ENCODE data around the gene DCAF6.

Gene DCAF6

DNA sequence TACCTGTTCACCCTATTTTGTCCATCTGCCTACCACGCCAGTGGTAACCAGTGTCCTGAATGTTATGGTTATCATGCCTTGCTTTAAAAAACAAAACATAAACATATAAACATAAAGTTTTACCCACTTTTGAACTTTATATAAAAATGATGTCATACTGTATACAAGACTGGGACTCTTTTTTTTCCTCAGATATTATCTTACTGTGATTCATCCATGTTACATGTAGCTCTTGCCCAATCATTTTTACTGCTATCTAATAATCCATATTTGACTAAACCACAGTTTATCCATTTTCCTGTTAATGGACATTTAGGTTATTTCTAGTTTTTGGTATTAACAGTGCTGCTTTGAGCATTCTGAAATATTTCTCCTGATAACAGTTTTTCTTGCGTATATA is 121.4 kb downstream of the DCAF6 start:
- Histone ChIP-seq H3K9me3 (no peaks in the 10 kb centered on the region), H3K27me3 (no peaks in the 10 kb centered on the region), H3K36me3 (peaks cover 13% of the 10 kb centered on the region), H3K27ac (no peak overlapping the region), H3K4me3 (ENCODE audit: low read depth in 1 of 2, low read length in 1 of 2) (no peak overlapping the region), H3K4me1 (ENCODE audit: control insufficient read depth in 1 of 2, insufficient read depth in 1 of 2, low read depth in 1 of 2, low read length in 1 of 2) (peaks cover 0 to 3% of the 10 kb centered on the region in 2 experiments)
- TF ChIP-seq, protein P1, sequence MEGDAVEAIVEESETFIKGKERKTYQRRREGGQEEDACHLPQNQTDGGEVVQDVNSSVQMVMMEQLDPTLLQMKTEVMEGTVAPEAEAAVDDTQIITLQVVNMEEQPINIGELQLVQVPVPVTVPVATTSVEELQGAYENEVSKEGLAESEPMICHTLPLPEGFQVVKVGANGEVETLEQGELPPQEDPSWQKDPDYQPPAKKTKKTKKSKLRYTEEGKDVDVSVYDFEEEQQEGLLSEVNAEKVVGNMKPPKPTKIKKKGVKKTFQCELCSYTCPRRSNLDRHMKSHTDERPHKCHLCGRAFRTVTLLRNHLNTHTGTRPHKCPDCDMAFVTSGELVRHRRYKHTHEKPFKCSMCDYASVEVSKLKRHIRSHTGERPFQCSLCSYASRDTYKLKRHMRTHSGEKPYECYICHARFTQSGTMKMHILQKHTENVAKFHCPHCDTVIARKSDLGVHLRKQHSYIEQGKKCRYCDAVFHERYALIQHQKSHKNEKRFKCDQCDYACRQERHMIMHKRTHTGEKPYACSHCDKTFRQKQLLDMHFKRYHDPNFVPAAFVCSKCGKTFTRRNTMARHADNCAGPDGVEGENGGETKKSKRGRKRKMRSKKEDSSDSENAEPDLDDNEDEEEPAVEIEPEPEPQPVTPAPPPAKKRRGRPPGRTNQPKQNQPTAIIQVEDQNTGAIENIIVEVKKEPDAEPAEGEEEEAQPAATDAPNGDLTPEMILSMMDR (IDR thresholded peaks at IDR 0.05): no peak

DNA sequence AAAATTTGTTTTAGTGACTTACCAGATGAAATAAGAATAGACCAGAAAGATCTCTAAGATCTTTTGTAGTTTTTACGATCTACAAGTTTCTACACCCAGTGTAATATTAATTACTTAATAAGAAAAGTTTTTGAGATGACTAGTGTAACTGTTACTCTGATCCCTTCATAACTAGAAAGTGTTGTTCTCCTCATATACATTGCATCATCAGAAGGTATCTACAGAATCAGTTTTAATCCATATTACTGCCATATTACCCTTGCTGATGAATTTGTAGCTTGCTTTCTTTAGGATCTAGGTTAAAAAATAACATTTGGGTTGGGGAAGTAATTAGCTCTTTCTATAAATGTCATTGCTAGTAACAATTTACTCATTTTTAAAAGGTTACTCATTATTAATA is 127.7 kb downstream of the DCAF6 start:
- TF ChIP-seq, protein P1 (IDR thresholded peaks at IDR 0.05): no peak
- no peaks in the 10 kb centered on the region for H3K4me1 ChIP-seq (ENCODE audit: control insufficient read depth in 1 of 2, insufficient read depth in 1 of 2, low read depth in 1 of 2, low read length in 1 of 2)
- H3K27ac ChIP-seq: no peak overlapping the region
- H3K27me3 ChIP-seq: no peaks in the 10 kb centered on the region
- no peak overlapping the region for H3K4me3 ChIP-seq (ENCODE audit: low read depth in 1 of 2, low read length in 1 of 2)
- no peaks in the 10 kb centered on the region for H3K9me3 ChIP-seq
- peaks cover 50% of the 10 kb centered on the region for H3K36me3 ChIP-seq

DNA sequence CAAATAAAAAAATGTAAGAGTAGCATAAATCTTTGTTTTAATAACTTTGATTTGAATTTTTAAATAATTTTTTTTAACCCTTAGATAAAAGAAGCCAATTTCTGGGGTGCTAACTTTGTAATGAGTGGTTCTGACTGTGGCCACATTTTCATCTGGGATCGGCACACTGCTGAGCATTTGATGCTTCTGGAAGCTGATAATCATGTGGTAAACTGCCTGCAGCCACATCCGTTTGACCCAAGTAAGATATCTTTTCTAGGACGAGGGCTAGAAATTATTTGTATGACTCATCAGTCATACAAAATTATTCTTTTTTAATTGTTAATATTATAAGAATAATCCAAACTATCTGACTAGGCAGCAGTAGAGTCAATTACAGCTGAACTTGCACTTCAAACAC is 129.0 kb downstream of the DCAF6 start:
- no peaks in the 10 kb centered on the region for H3K4me1 ChIP-seq (ENCODE audit: control insufficient read depth in 1 of 2, insufficient read depth in 1 of 2, low read depth in 1 of 2, low read length in 1 of 2)
- TF ChIP-seq, protein P1 (IDR thresholded peaks at IDR 0.05): no peak
- peaks cover 57% of the 10 kb centered on the region for H3K36me3 ChIP-seq
- H3K9me3 ChIP-seq: no peaks in the 10 kb centered on the region
- no peak overlapping the region for H3K27ac ChIP-seq
- no peaks in the 10 kb centered on the region for H3K27me3 ChIP-seq
- no peak overlapping the region for H3K4me3 ChIP-seq (ENCODE audit: low read depth in 1 of 2, low read length in 1 of 2)

DNA sequence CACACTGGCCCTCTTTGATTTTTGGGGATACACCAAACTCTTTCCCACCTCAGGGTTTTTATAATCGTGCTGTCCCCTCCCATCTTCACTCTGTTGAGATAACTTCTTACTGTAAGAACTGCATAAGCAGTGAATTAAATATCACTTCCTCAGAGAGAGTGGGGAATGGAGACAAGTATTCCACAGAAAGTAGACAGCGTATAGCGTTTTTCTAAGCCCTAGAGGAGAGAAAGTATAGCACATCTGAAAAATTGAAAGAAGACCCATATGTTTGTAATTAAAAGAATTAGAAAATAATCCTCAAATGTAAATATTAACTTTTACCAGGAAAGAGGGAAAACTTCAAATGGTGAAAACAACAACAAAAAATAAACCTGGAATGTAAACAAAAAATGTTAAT is 132.9 kb downstream of the DCAF6 start:
- Histone ChIP-seq H3K27me3 (no peaks in the 10 kb centered on the region), H3K36me3 (peaks cover 91% of the 10 kb centered on the region), H3K9me3 (no peaks in the 10 kb centered on the region), H3K4me1 (ENCODE audit: control insufficient read depth in 1 of 2, insufficient read depth in 1 of 2, low read depth in 1 of 2, low read length in 1 of 2) (no peaks in the 10 kb centered on the region), H3K27ac (no peak overlapping the region), H3K4me3 (ENCODE audit: low read depth in 1 of 2, low read length in 1 of 2) (no peak overlapping the region)
- TF ChIP-seq, protein P1 (IDR thresholded peaks at IDR 0.05): no peak

DNA sequence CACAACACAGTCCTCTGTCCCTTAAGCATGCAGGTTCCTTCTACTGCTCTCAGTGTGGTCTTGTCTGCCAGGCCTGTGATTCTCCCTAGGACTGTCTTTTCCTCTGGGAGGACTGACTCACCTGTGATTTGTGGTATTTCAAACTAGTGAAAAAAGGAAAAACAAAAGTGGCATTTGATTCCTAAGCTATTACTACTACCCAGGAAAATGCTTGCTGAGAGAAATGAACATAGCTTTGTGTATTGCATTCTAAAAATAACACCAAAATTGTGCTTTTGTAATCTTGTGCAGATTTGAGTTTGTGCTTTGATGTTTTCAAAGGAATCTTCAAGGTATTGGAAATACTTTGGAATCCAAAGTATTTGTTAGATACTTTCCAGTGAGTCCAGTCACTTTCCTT is 143.3 kb downstream of the DCAF6 start:
- Histone ChIP-seq H3K27me3 (no peaks in the 10 kb centered on the region), H3K27ac (no peak overlapping the region), H3K36me3 (peaks cover 41% of the 10 kb centered on the region), H3K9me3 (no peaks in the 10 kb centered on the region), H3K4me3 (ENCODE audit: low read depth in 1 of 2, low read length in 1 of 2) (no peak overlapping the region), H3K4me1 (ENCODE audit: control insufficient read depth in 1 of 2, insufficient read depth in 1 of 2, low read depth in 1 of 2, low read length in 1 of 2) (peaks cover under 1 to 2% of the 10 kb centered on the region in 2 experiments)
- TF ChIP-seq, protein P1 (IDR thresholded peaks at IDR 0.05): no peak

Measured in neutrophil (primary cell).